ENCODE measurements around the gene HLA-DMA.

The HLA-DMA gene

GRCh38 chr6:32932132-32932868 is 20.6 kb downstream of the HLA-DMA start:
- TF ChIP-seq CTCF (conservative IDR thresholded peaks at IDR 0.05), result no peak
- peak overlapping the region; percentile 43 for H3K27ac ChIP-seq

GRCh38 chr6:32931211-32931610 is 21.7 kb downstream of the HLA-DMA start:
- H3K27ac ChIP-seq, result peak overlapping the region; percentile 43; the same call in 1 of the 2 replicates
- no peak for TF ChIP-seq CTCF (conservative IDR thresholded peaks at IDR 0.05)

GRCh38 chr6:32922083-32922482 is 30.8 kb downstream of the HLA-DMA start:
- H3K27ac ChIP-seq, result peak overlapping the region; percentile 96
- TF ChIP-seq CTCF (conservative IDR thresholded peaks at IDR 0.05), result no peak

- no peak for TF ChIP-seq CTCF (conservative IDR thresholded peaks at IDR 0.05)
- H3K27ac ChIP-seq, result peak overlapping the region; percentile 96
Observed at GRCh38 chr6:32920715-32921114, 32.2 kb downstream of the HLA-DMA start.

GRCh38 chr6:32912951-32913350 is 39.9 kb downstream of the HLA-DMA start:
- no peak for TF ChIP-seq CTCF (conservative IDR thresholded peaks at IDR 0.05)

GRCh38 chr6:32908897-32909296 is 44.0 kb downstream of the HLA-DMA start:
- no peak for TF ChIP-seq CTCF (conservative IDR thresholded peaks at IDR 0.05)
- H3K27ac ChIP-seq, result peak overlapping the region; percentile 95

More at GRCh38 chr6:32912951-32913350, 39.9 kb downstream of the HLA-DMA start:
- H3K27ac ChIP-seq, result peak overlapping the region; percentile 16; the same call in 1 of the 2 replicates

GRCh38 chr6:32906539-32906938 is 46.4 kb downstream of the HLA-DMA start:
- H3K27ac ChIP-seq, result peak overlapping the region; percentile 10; the same call in 1 of the 2 replicates
- no peak for TF ChIP-seq CTCF (conservative IDR thresholded peaks at IDR 0.05)

Measured in VCaP (cell line).